Endothelial cell of umbilical vein (primary cell): ENCODE results near the gene KYNU. TPM values are rescaled to one million over a fixed set of nuclear protein-coding genes. Genes with fewer than 3 reads are reported as not detected.

Experiments
- BruUV-seq: library from RNA; stranded (reverse); fragments of 400-500 nt; replicated peaks from 2 replicates; lab custom pipeline; 2021; lab: Mats Ljungman, UMichigan
- CTCF ChIA-PET: fragments of 300-600, 350-600 bp; sonication (Branson Sonifier 250); formaldehyde crosslinking; loops from one replicate; lab custom pipeline; 2021; ENCODE audit warnings: antibody characterized with exemption, inconsistent platforms; lab: Charles Lee
- POLR2A ChIA-PET: fragments of 300-600, 350-600 bp; sonication (Branson Sonifier 250); formaldehyde crosslinking; loops from one replicate; lab custom pipeline; 2021; ENCODE audit warnings: antibody characterized with exemption, inconsistent platforms; lab: Charles Lee
- DNase-seq: peaks from one replicate; pipeline ENCODE4 v3.0.0-alpha.2; 2011; ENCODE audit warnings: low read depth, low spot score
- FAIRE-seq: peaks from 2 replicates; lab custom pipeline; 2011; peaks lifted over from hg19 to GRCh38; lab: Jason Lieb, UNC
- H2AFZ ChIP-seq: 2 replicates; pipeline ENCODE4 v1.6.0; 2012; ENCODE audit warnings: low read depth, low read length, control low read depth, inconsistent platforms
- H3K27ac ChIP-seq: 2 replicates; pipeline ENCODE4 v1.5.1; 2011; ENCODE audit warnings: low read depth, mild to moderate bottlenecking, control low read depth, low read length, moderate library complexity; ENCODE audit not compliant: insufficient read depth
- H3K27me3 ChIP-seq, 2 experiments: 2 replicates each; pipeline versions ENCODE4 v1.6.0 to v1.6.1; 2011; ENCODE audit warnings: low read length in 2 of 2, mixed read lengths in 1 of 2; ENCODE audit not compliant: control insufficient read depth in 2 of 2, insufficient read depth in 2 of 2
- H3K36me3 ChIP-seq, 2 experiments: 2 replicates in 1 of 2; 3 replicates in 1 of 2; pipeline ENCODE4 v1.5.1; 2011; ENCODE audit warnings: low read length in 2 of 2, mild to moderate bottlenecking in 1 of 2, moderate library complexity in 1 of 2; ENCODE audit not compliant: control insufficient read depth in 2 of 2, insufficient read depth in 2 of 2; ENCODE audit errors: extremely low read depth in 1 of 2
- H3K4me1 ChIP-seq: 3 replicates; pipeline ENCODE4 v1.5.1; 2011; ENCODE audit warnings: mild to moderate bottlenecking, low read length; ENCODE audit not compliant: control insufficient read depth, insufficient read depth; ENCODE audit errors: extremely low read depth
- H3K4me2 ChIP-seq: 2 replicates; pipeline ENCODE4 v1.6.1; 2011; ENCODE audit warnings: low read length, control low read depth, mixed read lengths; ENCODE audit not compliant: insufficient read depth
- H3K4me3 ChIP-seq, 3 experiments: fragments of 200-600 bp in 1 of 3; sonication (generic), shearing (Covaris generic) in 1 of 3; replicated peaks in 1 of 3; 2 replicates each; pipeline ENCODE4 v1.5.1; 2011 to 2016; ENCODE audit warnings: control low read depth in 3 of 3, low read length in 3 of 3, mild to moderate bottlenecking in 2 of 3, inconsistent platforms in 1 of 3, low read depth in 1 of 3, moderate library complexity in 1 of 3; ENCODE audit not compliant: insufficient read depth in 1 of 3
- H3K79me2 ChIP-seq: 2 replicates; pipeline ENCODE4 v1.6.0; 2012; ENCODE audit warnings: low read length, inconsistent platforms; ENCODE audit not compliant: control insufficient read depth, insufficient read depth
- H3K9ac ChIP-seq: replicated peaks from 2 replicates; pipeline ENCODE3; 2011; ENCODE audit warnings: low read length, control low read depth; ENCODE audit not compliant: insufficient read depth; ENCODE audit errors: extremely low read depth
- H3K9me1 ChIP-seq: replicated peaks from 3 replicates; pipeline ENCODE4 v1.6.0; 2011; ENCODE audit warnings: mild to moderate bottlenecking, low read length; ENCODE audit not compliant: control insufficient read depth, insufficient read depth; ENCODE audit errors: extremely low read depth
- H3K9me3 ChIP-seq: replicated peaks from 2 replicates; pipeline ENCODE4 v1.5.1; 2012; ENCODE audit warnings: low read length, inconsistent platforms; ENCODE audit not compliant: control insufficient read depth, insufficient read depth
- H4K20me1 ChIP-seq: replicated peaks from 2 replicates; pipeline ENCODE3; 2011; ENCODE audit warnings: mild to moderate bottlenecking, low read length; ENCODE audit not compliant: control insufficient read depth, insufficient read depth; ENCODE audit errors: extremely low read depth
- CTCF ChIP-seq, 2 donors: IDR thresholded peaks; 1 replicate in 1 of 2; 2 replicates in 1 of 2; pipeline ENCODE4 v1.5.1; 2011; ENCODE audit warnings: low read length in 2 of 2, mild to moderate bottlenecking in 2 of 2, moderate library complexity in 2 of 2, control low read depth in 1 of 2, inconsistent platforms in 1 of 2, low read depth in 1 of 2; ENCODE audit not compliant: insufficient read depth in 1 of 2; ENCODE audit errors: extremely low read depth in 1 of 2
- EZH2 ChIP-seq: IDR thresholded peaks from 2 replicates; pipeline ENCODE4 v1.6.1; 2012; ENCODE audit warnings: borderline replicate concordance, low read depth, mild to moderate bottlenecking, moderate library complexity, low read length, inconsistent platforms; ENCODE audit not compliant: severe bottlenecking
- FOS ChIP-seq: IDR thresholded peaks from 2 replicates; pipeline ENCODE4 v1.6.1; 2011; ENCODE audit warnings: mild to moderate bottlenecking, low read length, moderate library complexity, borderline replicate concordance; ENCODE audit not compliant: insufficient read depth
- GATA2 ChIP-seq: IDR thresholded peaks from 2 replicates; pipeline ENCODE4 v1.7.0; 2011; ENCODE audit warnings: low read depth, mild to moderate bottlenecking, moderate library complexity, mixed read lengths, low read length; ENCODE audit not compliant: insufficient read length, insufficient read depth
- JUN ChIP-seq: IDR thresholded peaks from 2 replicates; pipeline ENCODE4 v1.6.1; 2011; ENCODE audit warnings: borderline replicate concordance, low read depth; ENCODE audit not compliant: insufficient read length, insufficient read depth
- MAX ChIP-seq: IDR thresholded peaks from 2 replicates; pipeline ENCODE4 v1.6.1; 2011; ENCODE audit not compliant: insufficient read depth, insufficient read length
- MYC ChIP-seq: IDR thresholded peaks from one replicate; pipeline ENCODE4 v1.6.1; 2011; ENCODE audit warnings: mild to moderate bottlenecking, low read depth, low read length
- POLR2A ChIP-seq: IDR thresholded peaks from 2 replicates; pipeline ENCODE4 v1.6.1; 2012; ENCODE audit warnings: low read depth, mild to moderate bottlenecking, control low read depth, low read length
- POLR2AphosphoS5 ChIP-seq: IDR thresholded peaks from 2 replicates; pipeline ENCODE4 v1.6.1; 2012; ENCODE audit warnings: low read depth, mild to moderate bottlenecking, control low read depth, low read length, moderate library complexity; ENCODE audit not compliant: insufficient read depth
- dilution Hi-C: fragments of 300-500 bp; cut with MboI; formaldehyde crosslinking; loops from one replicate; pipeline ENCODE4 v1.15.0; 2019; ENCODE audit warnings: low sequenced_read_pairs; ENCODE audit not compliant: extremely low pct_ligation_motif_present
- intact Hi-C: fragments of 100-400 bp; cut with micrococcal nuclease; formaldehyde crosslinking; loops from one replicate; pipeline ENCODE4 v1.10.0; 2022
- polyA plus RNA-seq, 4 experiments: library from polyadenylated mRNA; depleted of rRNA in 3 of 4; stranded (reverse) in 3 of 4; unstranded in 1 of 4; fragments of >200 nt; gene quantifications; 2 replicates each; pipeline versions ENCODE4 v1.2.1 to v1.2.3, GENCODE V29; 2011 to 2012; ENCODE audit warnings: missing spikeins in 1 of 4
- total RNA-seq: library from RNA; stranded (reverse); gene quantifications from 2 replicates; pipeline ENCODE4 v1.2.3, GENCODE V29; 2021

Gene KYNU
- total and polyA plus RNA-seq, 2 donors (not counting 3 experiments of a cell fraction or from before 2014, with no cell fraction given), result 0.04 TPM; not detected in 1

- Histone ChIP-seq H3K27ac (no peak overlapping the region), H4K20me1 (no peaks in the 10 kb centered on the region), H3K27me3 (peaks cover 0 to 2% of the 10 kb centered on the region in 2 experiments), H3K79me2 (no peaks in the 10 kb centered on the region), H3K9me1 (no peaks in the 10 kb centered on the region), H3K4me2 (no peak overlapping the region), H3K9ac (no peak overlapping the region), H3K4me3 (no peak overlapping the region), H3K36me3 (no peaks in the 10 kb centered on the region), H3K4me1 (no peaks in the 10 kb centered on the region), H2AFZ (no peak overlapping the region), H3K9me3 (no peaks in the 10 kb centered on the region)
- FAIRE-seq (no peak), DNase-seq (no peak)
- ChIA-PET POLR2A (no interaction called here), CTCF (interaction anchor here (0.8 to 1.7 kb wide), 2 partner anchors 47 to 57 kb away, joined by 3 to 4 read pairs; no protein-coding TSS in a partner anchor)
- BruUV-seq, result no TSS peak
- intact Hi-C loops, result no loop called here
- dilution Hi-C loops, result no loop called here
- TF ChIP-seq POLR2A (no peak), MYC (no peak), GATA2 (no peak), EZH2 (no peak), POLR2AphosphoS5 (no peak), JUN (no peak), MAX (no peak), FOS (no peak), CTCF (IDR thresholded peaks at IDR 0.05; ENCODE audit: extremely low read depth in 1 of 2, insufficient read depth in 1 of 2, low read depth in 1 of 2, low read length in 2 of 2) (no peak)
These were observed 186.2 kb downstream of the KYNU start for GRCh38 chr2:143063612-143064200.
